ENCODE results near the gene ZNF365. TPM values are rescaled to one million over a fixed set of nuclear protein-coding genes. Genes with fewer than 3 reads are reported as not detected.

The ZNF365 gene
- total and polyA plus RNA-seq, 2 of the 8 experiments (the other 6 are each of a cell fraction or from before 2014, with no cell fraction given) = 0.41 to 0.43 TPM

- no peak overlapping the region for H4K91ac ChIP-seq (replicated peaks; ENCODE audit: insufficient read length, low read length)
- POLR2A ChIA-PET (ENCODE audit: partially characterized antibody) = no interaction called here
- no peak overlapping the region for H2AK5ac ChIP-seq (ENCODE audit: low read depth, low read length)
- H3K36me3 ChIP-seq (ENCODE audit: control insufficient read depth in 2 of 4, insufficient read depth in 4 of 4, low read length in 3 of 4) = no peaks in the 10 kb centered on the region
- WGBS, 2 experiments (ENCODE audit: extremely low coverage in 1 of 2, insufficient coverage in 1 of 2, insufficient read length in 1 of 2, insufficient replicate concordance in 2 of 2, low coverage in 1 of 2, low lambda C conversion rate in 2 of 2, missing lambda C conversion rate in 1 of 2) = 87% methylated on average over 6 of the region's 6 CpGs; no CpG with 5 or more reads in 1 of the 2 experiments
- H3K4ac ChIP-seq (replicated peaks; ENCODE audit: insufficient read length, low read depth, low read length) = no peak overlapping the region
- H3K23ac ChIP-seq (ENCODE audit: insufficient read length) = no peak overlapping the region
- peaks cover 1 to 16% (median 15%) of the 10 kb centered on the region in 4 experiments; a peak in 6 of 7 replicates for H3K27me3 ChIP-seq (replicated peaks in 1 of 4; ENCODE audit: control insufficient read depth in 3 of 4, extremely low read depth in 1 of 4, insufficient read depth in 3 of 4, low read length in 3 of 4)
- H2AFZ ChIP-seq (ENCODE audit: low read length) = no peak overlapping the region
- no peak overlapping the region for H4K8ac ChIP-seq (ENCODE audit: extremely low read depth, insufficient read depth, low read length)
- H3K27ac ChIP-seq (ENCODE audit: low read depth, low read length) = no peak overlapping the region
- H3K79me1 ChIP-seq (ENCODE audit: low read depth, low read length) = no peaks in the 10 kb centered on the region
- H3K4me2 ChIP-seq (ENCODE audit: insufficient read depth in 1 of 2, low read depth in 2 of 2, low read length in 2 of 2) = no peak overlapping the region
- no peak overlapping the region for H2BK5ac ChIP-seq (ENCODE audit: low read depth, low read length)
- FAIRE-seq (no peak), DNase-seq (ENCODE audit: low read depth in 1 of 2, low spot score in 2 of 2) (no peak)
- no peak overlapping the region for H3K18ac ChIP-seq (ENCODE audit: extremely low read depth, low read length)
- H3K56ac ChIP-seq (replicated peaks; ENCODE audit: insufficient read length, low read depth, low read length) = no peak overlapping the region
- no peak overlapping the region for H3K4me3 ChIP-seq (ENCODE audit: extremely low read depth in 1 of 4, insufficient read depth in 2 of 4, low read depth in 3 of 4, low read length in 4 of 4)
- H3K4me1 ChIP-seq (replicated peaks in 1 of 4; ENCODE audit: control insufficient read depth in 3 of 4, insufficient read depth in 4 of 4, low read length in 3 of 4) = peaks cover 0 to 3% (median 1%) of the 10 kb centered on the region in 4 experiments; a peak in 2 of 7 replicates
- no peaks in the 10 kb centered on the region for H4K20me1 ChIP-seq (replicated peaks in 1 of 2; ENCODE audit: control insufficient read depth in 1 of 2, insufficient read depth in 2 of 2, low read length in 2 of 2)
- no peaks in the 10 kb centered on the region for H3K79me2 ChIP-seq (ENCODE audit: control insufficient read depth in 1 of 2, insufficient read depth in 2 of 2, low read length in 2 of 2)
- no peaks in the 10 kb centered on the region for H3K9me3 ChIP-seq (ENCODE audit: insufficient read depth in 2 of 2, low read depth in 1 of 2, low read length in 1 of 2)
- no peak overlapping the region for H2BK15ac ChIP-seq (ENCODE audit: low read length)
- H2BK12ac ChIP-seq (ENCODE audit: low read depth, low read length) = no peak overlapping the region
- H3K23me2 ChIP-seq (ENCODE audit: low read depth, low read length) = peaks cover 7% of the 10 kb centered on the region; the same call in 1 of the 2 replicates
- no peak overlapping the region for H2BK120ac ChIP-seq (replicated peaks; ENCODE audit: low read depth, low read length)
- no peak overlapping the region for H3K14ac ChIP-seq (ENCODE audit: insufficient read length)
- no peak overlapping the region for H2BK20ac ChIP-seq (ENCODE audit: low read length)
- CTCF ChIA-PET (ENCODE audit: partially characterized antibody) = interaction anchor here (1.0 kb wide), 1 partner anchor 60 kb away, joined by 3 read pairs; no protein-coding TSS in a partner anchor
- no peak overlapping the region for H3K9ac ChIP-seq (replicated peaks in 1 of 4; ENCODE audit: extremely low read depth in 1 of 4, low read depth in 3 of 4, low read length in 3 of 4)
- H4K5ac ChIP-seq (ENCODE audit: insufficient read length, low read depth, low read length) = no peak overlapping the region
- TF ChIP-seq KDM1A (IDR thresholded peaks at IDR 0.05; ENCODE audit: borderline replicate concordance, low read length) (no peak), NRF1 (IDR thresholded peaks at IDR 0.05; ENCODE audit: low read depth, low read length) (no peak), EZH2 (IDR thresholded peaks at IDR 0.05; ENCODE audit: low read depth, low read length, severe bottlenecking) (no peak), HDAC2 (IDR thresholded peaks at IDR 0.05; ENCODE audit: borderline replicate concordance in 1 of 2, low read depth in 2 of 2, low read length in 2 of 2) (no peak), SRF (IDR thresholded peaks at IDR 0.05; ENCODE audit: low read depth, low read length) (no peak), GABPA (IDR thresholded peaks at IDR 0.05; ENCODE audit: borderline replicate concordance, insufficient read depth, low read length) (no peak), ZNF274 (IDR thresholded peaks at IDR 0.05; ENCODE audit: borderline replicate concordance, extremely low read depth, low read length) (no peak), BACH1 (IDR thresholded peaks at IDR 0.05; ENCODE audit: low read length) (no peak), RAD21 (IDR thresholded peaks at IDR 0.05 in 1 of 2, conservative IDR thresholded peaks at IDR 0.05 in 1 of 2; ENCODE audit: low read depth in 2 of 2, low read length in 2 of 2) (no peak), BRCA1 (IDR thresholded peaks at IDR 0.05; ENCODE audit: low read depth, low read length) (no peak), SP4 (IDR thresholded peaks at IDR 0.05; ENCODE audit: low read length) (no peak), SP1 (IDR thresholded peaks at IDR 0.05; ENCODE audit: low read depth, low read length) (no peak), SP2 (IDR thresholded peaks at IDR 0.05; ENCODE audit: low read length) (no peak), CHD1 (IDR thresholded peaks at IDR 0.05; ENCODE audit: low read depth, low read length) (no peak)
Measured at GRCh38 chr10:62377966-62378365, 3.8 kb downstream of the ZNF365 start.

All from H1 (cell line).